D721Med (cell line): ENCODE measurements around the gene TIMELESS.

ENCODE experiments used
- DNase-seq: peaks from one replicate; pipeline ENCODE4 v3.0.0; 2011; ENCODE audit warnings: low spot score; ENCODE audit not compliant: insufficient read length
- FAIRE-seq: peaks from 2 replicates; lab custom pipeline; 2011; peaks lifted over from hg19 to GRCh38; lab: Jason Lieb, UNC
- CTCF ChIP-seq: IDR thresholded peaks from 2 replicates; pipeline ENCODE4 v1.5.1; 2012; ENCODE audit warnings: mild to moderate bottlenecking, control low read depth; ENCODE audit not compliant: insufficient read depth; ENCODE audit errors: missing control alignments

TIMELESS gene

GRCh38 chr12:56476972-56477432 lies 27.8 kb upstream of the TIMELESS start:
- FAIRE-seq: no peak
- no peak for DNase-seq

DNA sequence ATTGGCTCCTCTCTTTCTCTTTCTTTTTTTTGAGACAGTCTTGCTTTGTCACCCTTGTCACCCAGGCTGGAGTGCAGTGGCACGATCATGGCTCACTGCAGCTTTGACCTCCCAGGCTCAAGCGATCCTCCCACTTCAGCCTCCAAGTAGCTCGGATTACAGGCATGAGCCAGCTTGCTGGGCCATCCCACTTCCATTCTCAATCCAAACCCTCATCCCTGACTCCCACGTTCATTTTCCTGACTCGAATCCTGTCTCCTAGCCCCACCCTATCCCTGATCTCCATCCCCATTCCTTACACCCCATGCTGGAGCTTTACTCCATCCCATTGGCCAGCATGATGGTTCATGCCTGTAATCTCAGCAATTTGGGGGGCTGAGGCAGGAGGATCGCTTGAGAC lies 26.9 kb upstream of the TIMELESS start:
- DNase-seq: no peak
- no peak for TF ChIP-seq CTCF
- no peak for FAIRE-seq

More at GRCh38 chr12:56476972-56477432, 27.8 kb upstream of the TIMELESS start:
- TF ChIP-seq CTCF: no peak

GRCh38 chr12:56474389-56474788 lies 25.2 kb upstream of the TIMELESS start:
- FAIRE-seq (no peak), DNase-seq (no peak)
- no peak for TF ChIP-seq CTCF

DNA sequence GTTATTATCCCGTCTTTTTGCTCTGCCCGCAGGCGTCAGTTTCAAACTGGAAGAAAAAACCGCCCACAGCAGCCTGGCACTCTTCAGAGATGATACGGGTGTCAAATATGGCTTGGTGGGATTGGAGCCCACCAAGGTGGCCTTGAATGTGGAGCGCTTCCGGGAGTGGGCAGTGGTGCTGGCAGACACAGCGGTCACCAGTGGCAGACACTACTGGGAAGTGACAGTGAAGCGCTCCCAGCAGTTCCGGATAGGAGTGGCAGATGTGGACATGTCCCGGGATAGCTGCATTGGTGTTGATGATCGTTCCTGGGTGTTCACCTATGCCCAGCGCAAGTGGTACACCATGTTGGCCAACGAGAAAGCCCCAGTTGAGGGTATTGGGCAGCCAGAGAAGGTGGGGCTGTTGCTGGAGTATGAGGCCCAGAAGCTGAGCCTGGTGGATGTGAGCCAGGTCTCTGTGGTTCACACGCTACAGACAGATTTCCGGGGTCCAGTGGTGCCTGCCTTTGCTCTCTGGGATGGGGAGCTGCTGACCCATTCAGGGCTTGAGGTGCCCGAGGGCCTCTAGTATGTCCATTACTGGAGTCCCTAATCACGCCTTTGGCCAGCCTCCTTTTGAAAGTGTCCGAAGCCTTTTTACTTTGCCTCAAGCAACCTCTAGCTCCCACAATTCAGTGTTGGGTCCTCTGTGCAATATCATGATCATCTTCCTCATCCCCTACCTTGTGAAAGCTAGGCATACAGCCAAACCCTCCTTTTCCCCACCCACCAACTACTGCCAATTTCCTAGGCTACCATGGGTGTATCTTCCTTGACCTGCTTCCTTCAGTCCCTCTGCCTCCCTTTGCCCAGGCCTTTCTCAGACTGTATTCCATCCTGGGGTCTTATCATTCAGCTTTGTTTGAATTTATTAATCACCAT lies 20.0 kb upstream of the TIMELESS start:
- FAIRE-seq (no peak), DNase-seq (no peak)
- TF ChIP-seq CTCF: no peak

GRCh38 chr12:56468216-56469006 lies 19.2 kb upstream of the TIMELESS start, which contains the start of gene SPRYD4:
TSS of gene SPRYD4 (plus strand) at chr12:56468578. CDS start at chr12:56468592, 14 bp downstream.
- peak; percentile 71 for TF ChIP-seq CTCF
- FAIRE-seq (no peak), DNase-seq (peak; percentile 66)

GRCh38 chr12:56462565-56462964 lies 13.3 kb upstream of the TIMELESS start:
- no peak for TF ChIP-seq CTCF
- no peak for FAIRE-seq
- DNase-seq: no peak
